BLaER1 (cell line): Measurements from ENCODE around the gene SNX24.
"Not testable (repeated sequence)": the region's sequence is repeated elsewhere in the genome, so short reads cannot be mapped to it uniquely, and the experiment has no call there.

Source experiments
- H3K27ac ChIP-seq: shearing (Covaris generic); formaldehyde crosslinking; 2 replicates; pipeline ENCODE4 v1.8.1; 2022
- H3K27me3 ChIP-seq: shearing (Covaris generic); formaldehyde crosslinking; 2 replicates; pipeline ENCODE4 v1.8.1; 2022
- H3K36me3 ChIP-seq: shearing (Covaris generic); formaldehyde crosslinking; 2 replicates; pipeline ENCODE4 v1.8.1; 2022
- H3K4me1 ChIP-seq: shearing (Covaris generic); formaldehyde crosslinking; 2 replicates; pipeline ENCODE4 v1.8.1; 2022
- H3K4me2 ChIP-seq: shearing (Covaris generic); formaldehyde crosslinking; 2 replicates; pipeline ENCODE4 v1.8.1; 2022
- H3K4me3 ChIP-seq: shearing (Covaris generic); formaldehyde crosslinking; 2 replicates; pipeline ENCODE4 v1.8.1; 2022
- H3K9ac ChIP-seq: shearing (Covaris generic); formaldehyde crosslinking; 2 replicates; pipeline ENCODE4 v1.8.1; 2022
- H3K9me3 ChIP-seq: shearing (Covaris generic); formaldehyde crosslinking; 2 replicates; pipeline ENCODE4 v1.8.1; 2022
- H4K20me1 ChIP-seq: shearing (Covaris generic); formaldehyde crosslinking; 2 replicates; pipeline ENCODE4 v1.8.1; 2022
- Cebpa-rat ChIP-seq: shearing (Covaris generic); IDR thresholded peaks from 2 replicates; pipeline ENCODE4 v1.8.1; 2022

The SNX24 gene

GRCh38 chr5:122954719-122955118, 109.3 kb downstream of the SNX24 start:
- no peak overlapping the region for H3K4me2 ChIP-seq

GRCh38 chr5:122957457-122957856, 112.0 kb downstream of the SNX24 start:
- Histone ChIP-seq H3K4me2 (no peak overlapping the region), H3K27me3 (no peaks in the 10 kb centered on the region), H4K20me1 (no peaks in the 10 kb centered on the region), H3K9ac (no peak overlapping the region), H3K4me1 (no peaks in the 10 kb centered on the region), H3K9me3 (peaks cover 10% of the 10 kb centered on the region; the same call in 1 of the 2 replicates), H3K27ac (no peak overlapping the region), H3K4me3 (no peak overlapping the region), H3K36me3 (no peaks in the 10 kb centered on the region)
- no peak for TF ChIP-seq Cebpa-rat

More at GRCh38 chr5:122954719-122955118, 109.3 kb downstream of the SNX24 start:
- Histone ChIP-seq H3K36me3 (no peaks in the 10 kb centered on the region), H3K9me3 (peaks cover 10% of the 10 kb centered on the region; the same call in 1 of the 2 replicates), H3K4me3 (no peak overlapping the region), H3K27ac (no peak overlapping the region), H3K27me3 (no peaks in the 10 kb centered on the region), H3K4me1 (no peaks in the 10 kb centered on the region), H4K20me1 (no peaks in the 10 kb centered on the region), H3K9ac (no peak overlapping the region)
- TF ChIP-seq Cebpa-rat: no peak

- H3K9ac ChIP-seq: no peak overlapping the region
- H3K27me3 ChIP-seq: no peaks in the 10 kb centered on the region
- no peaks in the 10 kb centered on the region for H3K4me1 ChIP-seq
- no peaks in the 10 kb centered on the region for H3K36me3 ChIP-seq
- no peak overlapping the region for H3K27ac ChIP-seq
- peaks cover 10% of the 10 kb centered on the region; the same call in 1 of the 2 replicates for H3K9me3 ChIP-seq
- no peak overlapping the region for H3K4me2 ChIP-seq
- no peak for TF ChIP-seq Cebpa-rat
- H3K4me3 ChIP-seq: no peak overlapping the region
- H4K20me1 ChIP-seq: no peaks in the 10 kb centered on the region
These were observed 114.5 kb downstream of the SNX24 start for GRCh38 chr5:122959740-122960445.

- Histone ChIP-seq H3K4me3 (no peak overlapping the region), H3K36me3 (no peaks in the 10 kb centered on the region), H3K4me1 (no peaks in the 10 kb centered on the region), H3K9ac (no peak overlapping the region), H3K27ac (no peak overlapping the region), H4K20me1 (no peaks in the 10 kb centered on the region), H3K4me2 (no peak overlapping the region), H3K9me3 (peaks cover 3% of the 10 kb centered on the region; the same call in 1 of the 2 replicates), H3K27me3 (no peaks in the 10 kb centered on the region)
- no peak for TF ChIP-seq Cebpa-rat
These were observed 117.9 kb downstream of the SNX24 start for GRCh38 chr5:122963305-122963704.

- H4K20me1 ChIP-seq: no peaks in the 10 kb centered on the region
- TF ChIP-seq Cebpa-rat: no peak
- H3K9ac ChIP-seq: no peak overlapping the region
- no peak overlapping the region for H3K4me2 ChIP-seq
- no peak overlapping the region for H3K4me3 ChIP-seq
- no peaks in the 10 kb centered on the region for H3K4me1 ChIP-seq
- no peaks in the 10 kb centered on the region for H3K27me3 ChIP-seq
- H3K9me3 ChIP-seq: no peaks in the 10 kb centered on the region
- no peaks in the 10 kb centered on the region for H3K36me3 ChIP-seq
- no peak overlapping the region for H3K27ac ChIP-seq
These were observed 119.7 kb downstream of the SNX24 start for GRCh38 chr5:122965111-122965510.

- no peak overlapping the region for H3K27ac ChIP-seq
- H3K4me2 ChIP-seq: no peak overlapping the region
- no peak overlapping the region for H3K9ac ChIP-seq
- H3K9me3 ChIP-seq: no peaks in the 10 kb centered on the region
- H3K36me3 ChIP-seq: no peaks in the 10 kb centered on the region
- TF ChIP-seq Cebpa-rat: no peak
- no peaks in the 10 kb centered on the region for H3K4me1 ChIP-seq
- H3K4me3 ChIP-seq: no peak overlapping the region
- no peaks in the 10 kb centered on the region for H3K27me3 ChIP-seq
- H4K20me1 ChIP-seq: no peaks in the 10 kb centered on the region
These were observed 121.7 kb downstream of the SNX24 start for GRCh38 chr5:122967085-122967484.

GRCh38 chr5:122967625-122968024, 122.2 kb downstream of the SNX24 start:
- no peak overlapping the region for H3K9ac ChIP-seq

GRCh38 chr5:122968056-122968455, 122.6 kb downstream of the SNX24 start:
- H3K27me3 ChIP-seq, H3K9ac ChIP-seq, H3K4me1 ChIP-seq, H3K4me3 ChIP-seq, H3K27ac ChIP-seq, H4K20me1 ChIP-seq, H3K9me3 ChIP-seq, H3K36me3 ChIP-seq, H3K4me2 ChIP-seq: not testable (repeated sequence)

More at GRCh38 chr5:122967625-122968024, 122.2 kb downstream of the SNX24 start:
- Histone ChIP-seq H3K9me3 (no peaks in the 10 kb centered on the region), H3K4me2 (no peak overlapping the region), H3K27me3 (no peaks in the 10 kb centered on the region), H3K4me1 (no peaks in the 10 kb centered on the region), H3K27ac (no peak overlapping the region), H3K4me3 (no peak overlapping the region), H3K36me3 (no peaks in the 10 kb centered on the region), H4K20me1 (no peaks in the 10 kb centered on the region)
- TF ChIP-seq Cebpa-rat: no peak

GRCh38 chr5:122971333-122971732, 125.9 kb downstream of the SNX24 start:
- H3K9ac ChIP-seq: no peak overlapping the region
- no peaks in the 10 kb centered on the region for H3K27me3 ChIP-seq
- H3K9me3 ChIP-seq: no peaks in the 10 kb centered on the region
- TF ChIP-seq Cebpa-rat: no peak
- no peak overlapping the region for H3K4me3 ChIP-seq
- H3K4me1 ChIP-seq: no peaks in the 10 kb centered on the region
- H3K4me2 ChIP-seq: no peak overlapping the region
- no peaks in the 10 kb centered on the region for H3K36me3 ChIP-seq
- H3K27ac ChIP-seq: no peak overlapping the region
- no peaks in the 10 kb centered on the region for H4K20me1 ChIP-seq

- no peak overlapping the region for H3K4me2 ChIP-seq
- H3K36me3 ChIP-seq: no peaks in the 10 kb centered on the region
- no peaks in the 10 kb centered on the region for H3K4me1 ChIP-seq
- H3K27me3 ChIP-seq: no peaks in the 10 kb centered on the region
- no peak for TF ChIP-seq Cebpa-rat
- no peak overlapping the region for H3K27ac ChIP-seq
- H3K9ac ChIP-seq: no peak overlapping the region
- H3K4me3 ChIP-seq: no peak overlapping the region
- no peaks in the 10 kb centered on the region for H4K20me1 ChIP-seq
- H3K9me3 ChIP-seq: no peaks in the 10 kb centered on the region
These were observed 127.5 kb downstream of the SNX24 start for GRCh38 chr5:122972877-122973276.

- H3K27ac ChIP-seq, H3K4me1 ChIP-seq, H3K27me3 ChIP-seq, H4K20me1 ChIP-seq, H3K36me3 ChIP-seq, H3K9me3 ChIP-seq, H3K9ac ChIP-seq, H3K4me3 ChIP-seq, H3K4me2 ChIP-seq: not testable (repeated sequence)
These were observed 128.3 kb downstream of the SNX24 start for GRCh38 chr5:122973759-122974158.

GRCh38 chr5:122974251-122974650, 128.8 kb downstream of the SNX24 start:
- not testable (repeated sequence) for H3K9ac ChIP-seq, H3K4me1 ChIP-seq, H3K4me2 ChIP-seq, H3K36me3 ChIP-seq, H3K4me3 ChIP-seq, H3K9me3 ChIP-seq, H4K20me1 ChIP-seq, H3K27ac ChIP-seq, H3K27me3 ChIP-seq
